Neural progenitor cell (in vitro differentiated cells): ENCODE data around the gene ARL4C.

Source experiments
- EZH2phosphoT487 ChIP-seq: fragments of 200-600 bp; sonication (generic); IDR thresholded peaks from 2 replicates; pipeline ENCODE4 v1.6.1; 2017; ENCODE audit warnings: antibody characterized with exemption
- TF ChIP-seq, protein P1 (sequence below): fragments of 200-600 bp; sonication (generic); IDR thresholded peaks from 2 replicates; pipeline ENCODE4 v1.5.1; 2017; ENCODE audit warnings: antibody characterized with exemption, mild to moderate bottlenecking

DNA sequence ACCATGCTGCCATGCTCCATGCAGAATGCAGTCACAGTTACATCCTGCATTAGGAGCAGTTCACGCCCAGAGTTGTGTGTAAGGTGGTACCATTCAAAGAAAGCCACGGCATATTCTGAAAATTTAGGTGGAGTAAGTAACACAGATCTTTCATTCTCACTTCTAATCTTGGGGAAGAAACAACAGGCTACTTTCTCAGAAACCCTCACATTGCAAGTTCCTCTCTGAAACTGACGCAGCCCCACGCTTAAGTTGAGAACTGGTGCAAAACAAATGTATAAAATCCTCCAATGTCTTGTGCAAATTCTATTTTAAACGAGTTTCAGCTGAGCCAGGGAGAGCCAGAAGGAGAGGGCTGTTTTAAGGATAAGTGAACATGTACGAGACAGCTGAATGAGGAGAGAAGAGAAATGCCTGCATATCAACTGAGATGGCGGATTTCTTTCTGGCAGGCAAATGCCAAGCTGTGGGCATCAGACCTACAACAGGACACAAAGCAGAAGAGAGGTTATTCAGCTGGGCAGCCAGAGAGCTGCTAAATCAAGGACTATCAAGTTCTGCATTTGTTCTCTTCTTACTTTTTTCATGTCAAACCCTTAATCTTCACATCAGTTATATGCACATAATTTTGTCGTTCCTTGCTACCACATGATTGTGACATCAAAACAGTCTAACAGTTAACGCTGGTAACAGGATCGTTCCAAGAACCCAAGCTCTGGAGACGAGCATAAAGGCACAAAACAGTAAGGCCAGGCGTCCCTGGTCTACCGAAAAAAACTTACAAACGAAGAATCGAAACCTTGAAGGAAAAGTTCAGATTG lies 6.4 kb downstream of the ARL4C start:
- TF ChIP-seq, protein P1, sequence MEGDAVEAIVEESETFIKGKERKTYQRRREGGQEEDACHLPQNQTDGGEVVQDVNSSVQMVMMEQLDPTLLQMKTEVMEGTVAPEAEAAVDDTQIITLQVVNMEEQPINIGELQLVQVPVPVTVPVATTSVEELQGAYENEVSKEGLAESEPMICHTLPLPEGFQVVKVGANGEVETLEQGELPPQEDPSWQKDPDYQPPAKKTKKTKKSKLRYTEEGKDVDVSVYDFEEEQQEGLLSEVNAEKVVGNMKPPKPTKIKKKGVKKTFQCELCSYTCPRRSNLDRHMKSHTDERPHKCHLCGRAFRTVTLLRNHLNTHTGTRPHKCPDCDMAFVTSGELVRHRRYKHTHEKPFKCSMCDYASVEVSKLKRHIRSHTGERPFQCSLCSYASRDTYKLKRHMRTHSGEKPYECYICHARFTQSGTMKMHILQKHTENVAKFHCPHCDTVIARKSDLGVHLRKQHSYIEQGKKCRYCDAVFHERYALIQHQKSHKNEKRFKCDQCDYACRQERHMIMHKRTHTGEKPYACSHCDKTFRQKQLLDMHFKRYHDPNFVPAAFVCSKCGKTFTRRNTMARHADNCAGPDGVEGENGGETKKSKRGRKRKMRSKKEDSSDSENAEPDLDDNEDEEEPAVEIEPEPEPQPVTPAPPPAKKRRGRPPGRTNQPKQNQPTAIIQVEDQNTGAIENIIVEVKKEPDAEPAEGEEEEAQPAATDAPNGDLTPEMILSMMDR = no peak
- no peak for TF ChIP-seq EZH2phosphoT487
